ENCODE data around the gene ACTR3C. TPM values are rescaled to one million over a fixed set of nuclear protein-coding genes. Genes with fewer than 3 reads are reported as not detected.

Gene ACTR3C
- total RNA-seq, 1 donor from 2014 or later, result 0.49 TPM

GRCh38 chr7:150367677-150368095 lies 44.3 kb upstream of the ACTR3C start:
- no peak for TF ChIP-seq CTCF (conservative IDR thresholded peaks at IDR 0.05)
- H3K9me3 Mint-ChIP-seq, result no peaks in the 10 kb centered on the region
- peak overlapping the region; percentile 95 for H3K27ac Mint-ChIP-seq (ENCODE audit: unreplicated experiment)
- H3K27me3 Mint-ChIP-seq (ENCODE audit: low read depth), result peaks cover 2% of the 10 kb centered on the region
- DNase-seq (ENCODE audit: low read depth, low spot score), result no peak
- peaks cover 38% of the 10 kb centered on the region for H3K4me1 Mint-ChIP-seq
- peaks cover 6% of the 10 kb centered on the region for H3K36me3 Mint-ChIP-seq (ENCODE audit: low read depth)
- peak overlapping the region; percentile 83 for H3K4me3 Mint-ChIP-seq

- Mint-ChIP-seq H3K27ac (ENCODE audit: unreplicated experiment) (peak overlapping the region; percentile 90), H3K4me1 (peaks cover 52% of the 10 kb centered on the region), H3K9me3 (no peaks in the 10 kb centered on the region), H3K4me3 (peak overlapping the region; percentile 82), H3K36me3 (ENCODE audit: low read depth) (peaks cover 6% of the 10 kb centered on the region), H3K27me3 (ENCODE audit: low read depth) (peaks cover 2% of the 10 kb centered on the region)
- no peak for DNase-seq (ENCODE audit: low read depth, low spot score)
- no peak for TF ChIP-seq CTCF (conservative IDR thresholded peaks at IDR 0.05)
Observed at GRCh38 chr7:150365673-150366398, 42.5 kb upstream of the ACTR3C start.

- Mint-ChIP-seq H3K4me3 (peak overlapping the region; percentile 38), H3K27me3 (ENCODE audit: low read depth) (peaks cover 2% of the 10 kb centered on the region), H3K4me1 (peaks cover 46% of the 10 kb centered on the region), H3K9me3 (no peaks in the 10 kb centered on the region), H3K36me3 (ENCODE audit: low read depth) (peaks cover 2% of the 10 kb centered on the region), H3K27ac (ENCODE audit: unreplicated experiment) (no peak overlapping the region)
- TF ChIP-seq CTCF (conservative IDR thresholded peaks at IDR 0.05), result no peak
- no peak for DNase-seq (ENCODE audit: low read depth, low spot score)
Observed at GRCh38 chr7:150365194-150365593, 41.8 kb upstream of the ACTR3C start.

GRCh38 chr7:150363872-150364271 lies 40.5 kb upstream of the ACTR3C start:
- H3K27ac Mint-ChIP-seq (ENCODE audit: unreplicated experiment), result no peak overlapping the region
- TF ChIP-seq CTCF (conservative IDR thresholded peaks at IDR 0.05), result no peak

GRCh38 chr7:150363370-150363769 lies 40.0 kb upstream of the ACTR3C start:
- no peak overlapping the region for H3K27ac Mint-ChIP-seq (ENCODE audit: unreplicated experiment)
- H3K9me3 Mint-ChIP-seq, result no peaks in the 10 kb centered on the region
- H3K4me3 Mint-ChIP-seq, result no peak overlapping the region
- peaks cover 33% of the 10 kb centered on the region for H3K4me1 Mint-ChIP-seq
- no peaks in the 10 kb centered on the region for H3K36me3 Mint-ChIP-seq (ENCODE audit: low read depth)
- no peaks in the 10 kb centered on the region for H3K27me3 Mint-ChIP-seq (ENCODE audit: low read depth)
- DNase-seq (ENCODE audit: low read depth, low spot score), result no peak
- no peak for TF ChIP-seq CTCF (conservative IDR thresholded peaks at IDR 0.05)

More at GRCh38 chr7:150363872-150364271, 40.5 kb upstream of the ACTR3C start:
- peaks cover under 1% of the 10 kb centered on the region for H3K27me3 Mint-ChIP-seq (ENCODE audit: low read depth)
- H3K9me3 Mint-ChIP-seq, result no peaks in the 10 kb centered on the region
- H3K4me3 Mint-ChIP-seq, result peak overlapping the region; percentile 45
- H3K36me3 Mint-ChIP-seq (ENCODE audit: low read depth), result peaks cover under 1% of the 10 kb centered on the region
- peaks cover 33% of the 10 kb centered on the region for H3K4me1 Mint-ChIP-seq
- no peak for DNase-seq (ENCODE audit: low read depth, low spot score)
